ENCODE data around the gene PLEKHA8.

The PLEKHA8 gene

GRCh38 chr7:30145426-30145970, 117.3 kb downstream of the PLEKHA8 start:
- no peak for DNase-seq (ENCODE audit: low spot score)

GRCh38 chr7:30146127-30146612, 118.0 kb downstream of the PLEKHA8 start:
- no peak for DNase-seq (ENCODE audit: low spot score)

GRCh38 chr7:30147223-30147622, 119.0 kb downstream of the PLEKHA8 start:
- no peak for DNase-seq (ENCODE audit: low spot score)

GRCh38 chr7:30147785-30148184, 119.6 kb downstream of the PLEKHA8 start:
- no peak for DNase-seq (ENCODE audit: low spot score)

GRCh38 chr7:30148426-30148825, 120.2 kb downstream of the PLEKHA8 start:
- no peak for DNase-seq (ENCODE audit: low spot score)

GRCh38 chr7:30148951-30149459, 120.8 kb downstream of the PLEKHA8 start:
- no peak for DNase-seq (ENCODE audit: low spot score)

GRCh38 chr7:30149640-30150272, 121.5 kb downstream of the PLEKHA8 start:
- no peak for DNase-seq (ENCODE audit: low spot score)

- DNase-seq (ENCODE audit: low spot score) = no peak
Observed at GRCh38 chr7:30150711-30151110, 122.5 kb downstream of the PLEKHA8 start.

- no peak for DNase-seq (ENCODE audit: low spot score)
Observed at GRCh38 chr7:30154111-30154587, 125.9 kb downstream of the PLEKHA8 start.

- DNase-seq (ENCODE audit: low spot score) = no peak
Observed at GRCh38 chr7:30155481-30155880, 127.3 kb downstream of the PLEKHA8 start.

GRCh38 chr7:30157204-30157603, 129.0 kb downstream of the PLEKHA8 start:
- DNase-seq (ENCODE audit: low spot score) = no peak

- no peak for DNase-seq (ENCODE audit: low spot score)
Observed at GRCh38 chr7:30159163-30159562, 131.0 kb downstream of the PLEKHA8 start.

GRCh38 chr7:30159698-30160143, 131.5 kb downstream of the PLEKHA8 start:
- no peak for DNase-seq (ENCODE audit: low spot score)

- DNase-seq (ENCODE audit: low spot score) = no peak
Observed at GRCh38 chr7:30160329-30160728, 132.1 kb downstream of the PLEKHA8 start.

GRCh38 chr7:30162133-30162532, 133.9 kb downstream of the PLEKHA8 start:
- DNase-seq (ENCODE audit: low spot score) = no peak

- no peak for DNase-seq (ENCODE audit: low spot score)
Observed at GRCh38 chr7:30162622-30163124, 134.5 kb downstream of the PLEKHA8 start.

GRCh38 chr7:30163231-30163894, 135.2 kb downstream of the PLEKHA8 start:
- DNase-seq (ENCODE audit: low spot score) = no peak

- DNase-seq (ENCODE audit: low spot score) = peak; percentile 52
Observed at GRCh38 chr7:30164567-30164966, 136.4 kb downstream of the PLEKHA8 start.

- DNase-seq (ENCODE audit: low spot score) = no peak
Observed at GRCh38 chr7:30165590-30165989, 137.4 kb downstream of the PLEKHA8 start.

GRCh38 chr7:30166155-30166840, 138.1 kb downstream of the PLEKHA8 start:
- no peak for DNase-seq (ENCODE audit: low spot score)

- no peak for DNase-seq (ENCODE audit: low spot score)
Observed at GRCh38 chr7:30166841-30167235, 138.6 kb downstream of the PLEKHA8 start.

- no peak for DNase-seq (ENCODE audit: low spot score)
Observed at GRCh38 chr7:30167901-30168300, 139.7 kb downstream of the PLEKHA8 start.
